Effector CD8-positive, alpha-beta T cell (primary cell): ENCODE measurements around the gene IRAK2.

Source experiments
- DNase-seq: peaks from one replicate; lab custom pipeline; 2025; lab: John Stamatoyannopoulos, UW

The IRAK2 gene

DNA sequence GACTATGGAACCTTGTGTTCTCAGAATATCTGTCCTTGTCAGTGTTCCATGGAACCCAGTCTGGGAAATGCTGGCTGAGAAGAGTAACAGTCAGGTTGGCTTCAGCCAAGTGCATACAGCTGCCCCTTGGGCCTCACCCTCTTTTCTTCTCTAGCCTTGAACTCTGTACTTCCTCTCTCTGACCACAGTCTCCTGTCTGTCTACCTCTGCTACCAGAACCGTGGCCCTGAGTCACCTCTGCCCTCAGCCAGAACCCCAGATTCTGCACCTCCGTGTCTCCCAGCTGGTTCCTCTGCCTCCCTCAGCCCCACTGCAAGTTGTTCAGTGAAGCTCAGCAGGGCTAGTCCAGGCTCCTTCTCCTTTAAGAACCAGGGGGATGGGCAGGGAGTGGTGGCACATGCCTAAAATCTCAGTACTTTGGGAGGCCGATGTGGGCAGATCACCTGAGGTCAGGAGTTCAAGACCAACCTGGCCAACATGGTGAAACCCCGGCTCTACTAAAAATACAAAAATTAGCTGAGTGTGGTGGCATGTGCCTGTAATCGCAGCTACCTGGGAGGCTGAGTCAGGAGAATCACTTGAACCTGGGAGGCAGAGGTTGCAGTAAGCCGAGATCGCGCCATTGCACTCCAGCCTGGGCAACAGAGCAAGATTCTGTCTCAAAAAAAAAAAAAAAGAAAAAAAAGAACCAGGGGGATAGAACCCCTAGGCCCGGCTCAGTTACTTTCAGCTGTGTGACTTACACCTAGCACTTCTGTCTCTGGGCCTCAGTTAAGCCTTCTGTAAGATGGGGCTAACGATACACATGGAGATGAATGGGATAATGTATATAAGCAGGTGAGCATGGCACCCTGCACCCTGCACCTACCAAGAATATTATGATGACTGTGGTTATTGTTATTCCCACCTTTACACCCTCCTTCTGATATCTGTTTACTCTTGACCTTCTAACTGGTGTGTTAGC lies 59.2 kb downstream of the IRAK2 start:
- no peak for DNase-seq

DNA sequence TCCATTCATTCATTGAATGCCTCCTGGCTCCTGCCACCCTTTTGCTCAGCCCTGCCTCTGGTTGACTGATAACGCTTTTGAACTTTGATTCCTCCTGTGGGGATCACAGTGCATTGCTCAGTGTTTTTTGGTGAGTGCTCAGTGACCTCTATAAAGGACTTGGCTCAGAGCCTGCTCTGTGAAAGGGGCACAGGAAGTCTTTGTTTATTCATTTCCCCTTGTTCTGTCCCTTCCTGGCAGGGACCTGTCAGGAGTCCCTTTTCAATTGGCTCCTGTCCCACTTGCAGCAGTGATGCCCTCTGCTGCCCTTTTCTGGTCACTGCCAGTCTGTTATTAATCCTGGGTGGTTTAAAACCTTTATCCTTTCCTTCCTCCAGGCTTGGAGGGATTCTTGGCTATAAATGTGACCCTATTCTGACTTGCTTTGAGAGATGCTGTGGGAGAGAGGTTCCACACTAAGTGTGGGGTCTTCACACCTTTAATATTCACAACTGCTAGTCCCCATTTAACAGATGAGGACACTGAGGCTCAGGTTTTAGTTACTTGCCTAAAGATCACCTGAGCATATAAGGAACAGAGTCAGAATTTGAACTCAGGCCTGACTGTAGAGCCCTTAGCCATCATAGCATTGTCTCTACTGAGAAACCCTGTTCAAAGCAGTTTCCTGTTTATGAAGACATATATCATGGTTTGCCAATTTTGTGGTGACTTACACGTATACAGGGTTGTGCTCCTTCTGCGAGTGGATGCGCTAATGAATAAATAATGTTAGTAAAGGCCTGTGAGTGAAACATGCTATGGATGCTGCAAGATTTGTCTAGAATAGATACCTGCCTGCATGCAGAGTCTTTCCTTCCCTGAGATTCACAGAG lies 60.3 kb downstream of the IRAK2 start:
- peak; percentile 30 for DNase-seq

DNA sequence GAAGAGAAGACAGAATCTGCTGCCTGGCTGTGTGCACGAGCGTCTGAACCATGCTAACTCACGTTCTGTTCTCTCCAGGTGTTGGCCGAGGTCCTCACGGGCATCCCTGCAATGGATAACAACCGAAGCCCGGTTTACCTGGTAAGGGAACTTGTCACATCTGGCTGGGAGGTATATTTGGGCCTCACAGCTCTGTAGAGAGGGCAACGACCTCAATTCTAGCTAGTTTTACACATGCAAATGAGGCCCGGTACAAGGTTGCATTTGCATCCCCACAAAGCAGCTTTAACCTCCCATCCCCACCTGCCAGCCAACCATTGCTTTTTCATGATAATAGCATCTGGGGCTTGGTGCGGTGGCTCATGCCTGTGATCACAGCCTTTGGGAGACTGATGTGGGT lies 61.6 kb downstream of the IRAK2 start:
- DNase-seq: no peak

DNA sequence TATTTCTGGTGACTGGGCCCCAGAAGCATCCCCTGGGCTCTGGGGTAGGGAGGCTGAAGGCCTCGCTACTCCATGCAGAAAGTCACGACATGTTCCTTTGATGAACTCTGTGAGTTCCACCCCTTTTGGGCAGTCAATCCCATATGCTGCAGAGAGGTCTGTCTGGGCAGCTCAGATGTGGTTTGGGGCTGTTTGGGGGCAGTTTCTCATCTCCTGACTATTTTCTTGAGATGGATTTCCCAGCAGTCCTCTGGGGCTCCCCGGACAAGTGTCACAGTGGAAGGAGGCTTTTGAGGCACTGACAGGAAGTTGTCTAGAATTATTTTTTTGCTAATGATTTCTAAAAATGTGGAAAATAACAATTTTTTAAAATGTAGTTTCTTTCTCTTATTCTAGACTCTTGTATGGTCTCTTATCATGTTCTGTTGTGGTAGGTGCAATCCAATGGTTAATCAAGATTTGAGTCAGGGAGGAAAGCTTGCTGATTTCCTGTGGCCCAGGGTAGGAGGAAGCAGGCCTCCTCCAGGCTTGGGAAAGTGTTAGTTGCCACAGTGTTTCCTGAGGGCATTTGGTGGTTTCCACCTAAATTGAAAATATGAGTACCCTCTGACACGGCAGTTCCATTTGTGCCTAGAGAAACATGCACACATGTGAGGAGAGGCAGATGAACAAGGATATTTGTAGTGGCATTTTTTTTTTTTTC lies 63.7 kb downstream of the IRAK2 start:
- DNase-seq: no peak

DNA sequence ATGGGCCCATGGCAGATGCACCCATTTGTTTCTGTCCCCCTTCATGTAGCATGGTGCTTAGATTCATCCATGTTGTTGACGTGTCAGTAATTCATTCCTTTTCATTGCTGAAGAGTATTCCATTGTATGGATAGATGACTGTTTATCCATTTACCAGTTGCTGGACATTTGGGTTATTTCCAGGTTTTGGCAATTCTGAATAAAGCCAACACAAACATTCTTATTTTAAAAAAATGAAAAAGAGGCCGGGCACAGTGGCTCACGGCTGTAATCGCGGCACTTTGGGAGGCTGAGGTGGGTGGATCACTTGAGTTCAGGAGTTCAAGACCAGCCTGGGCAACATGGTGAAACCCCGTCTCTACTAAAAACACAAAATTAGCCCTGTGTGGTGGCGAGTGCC lies 64.9 kb downstream of the IRAK2 start:
- DNase-seq: no peak

DNA sequence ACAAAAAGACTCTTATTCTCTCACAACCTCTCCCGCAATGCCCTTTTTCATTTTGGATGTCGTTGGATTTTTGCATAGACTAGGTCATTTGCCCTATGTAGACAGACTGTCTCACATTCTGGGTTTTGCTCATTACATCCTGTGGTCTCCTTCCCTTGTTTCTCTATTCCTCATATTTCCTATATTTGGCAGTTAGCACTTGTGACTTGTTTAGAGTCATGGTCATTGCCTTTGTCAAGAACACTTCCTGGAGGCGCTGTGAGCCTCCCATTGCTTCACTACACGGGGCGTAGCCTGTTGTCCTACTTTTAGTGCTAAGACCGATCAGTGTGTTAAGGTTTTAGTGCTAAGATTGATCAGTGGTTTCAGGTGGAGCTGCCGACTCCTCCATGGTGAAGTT lies 67.4 kb downstream of the IRAK2 start:
- no peak for DNase-seq

DNA sequence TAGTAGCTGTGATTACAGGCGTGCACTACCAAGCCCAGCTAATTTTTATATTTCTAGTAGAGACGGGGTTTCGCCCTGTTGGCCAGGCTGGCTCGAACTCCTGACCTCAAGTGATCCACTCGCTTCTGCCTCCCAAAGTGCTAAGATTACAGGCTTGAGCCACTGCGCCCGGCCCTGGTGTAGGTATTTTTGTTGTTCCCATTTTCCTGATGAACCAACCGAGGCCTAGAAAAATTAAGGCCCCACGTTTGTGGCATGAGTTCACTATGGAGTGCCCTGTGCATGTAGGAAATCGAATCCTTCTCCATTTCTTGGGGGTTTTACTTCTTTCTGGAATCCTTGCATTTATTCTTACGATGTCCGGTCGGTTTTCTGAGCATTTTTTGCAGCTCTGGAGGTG lies 69.3 kb downstream of the IRAK2 start:
- no peak for DNase-seq

DNA sequence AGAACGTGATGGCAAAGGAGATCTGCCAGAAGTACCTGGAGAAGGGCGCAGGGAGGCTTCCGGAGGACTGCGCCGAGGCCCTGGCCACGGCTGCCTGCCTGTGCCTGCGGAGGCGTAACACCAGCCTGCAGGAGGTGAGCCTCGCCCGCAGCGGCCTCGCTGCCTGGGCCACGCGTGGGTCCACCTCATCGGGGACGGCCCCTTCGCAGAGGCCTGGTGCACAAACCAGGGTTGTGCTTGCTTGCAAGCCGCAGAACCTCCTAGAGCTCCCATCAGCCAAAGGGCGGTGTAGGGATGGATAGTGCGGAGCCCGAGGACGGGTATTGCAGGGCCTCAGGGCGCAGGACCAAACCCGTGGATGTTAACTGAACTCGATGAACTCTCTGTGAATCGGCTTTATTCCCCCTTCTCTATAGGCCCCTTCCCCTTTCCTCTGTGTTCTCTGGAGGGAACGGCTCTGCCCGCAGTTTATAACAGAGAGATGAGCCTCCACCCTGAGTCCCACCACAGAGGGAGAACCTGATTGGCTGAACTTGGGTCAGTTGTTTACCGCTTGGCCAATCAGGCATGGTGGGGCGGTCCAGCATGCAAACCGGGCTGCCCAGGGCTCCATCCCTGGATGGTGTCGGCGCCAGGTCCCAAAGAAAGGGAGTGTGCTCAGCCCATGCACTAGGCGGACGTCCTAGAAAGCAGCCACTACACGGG lies 70.0 kb downstream of the IRAK2 start:
- DNase-seq: no peak

DNA sequence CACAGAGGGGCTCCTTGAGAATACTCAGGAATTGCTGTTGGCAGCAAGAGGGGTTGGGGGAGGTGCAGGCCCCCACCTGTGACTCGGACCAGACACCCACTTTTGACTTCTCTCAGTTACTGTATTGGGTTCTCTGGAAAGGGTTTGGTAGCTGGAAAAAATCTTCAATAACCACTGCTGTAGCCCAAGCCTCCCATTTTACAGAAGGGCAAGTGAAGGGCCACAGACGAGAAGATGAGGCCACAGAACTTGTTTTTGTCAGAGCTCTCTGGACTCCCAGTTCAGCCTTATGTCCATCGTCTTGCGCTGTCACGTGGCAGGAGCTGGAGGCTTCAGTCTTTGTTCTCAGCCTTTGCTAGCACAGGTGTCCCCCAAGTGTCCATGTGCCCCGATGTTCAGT lies 70.8 kb downstream of the IRAK2 start:
- DNase-seq: no peak

DNA sequence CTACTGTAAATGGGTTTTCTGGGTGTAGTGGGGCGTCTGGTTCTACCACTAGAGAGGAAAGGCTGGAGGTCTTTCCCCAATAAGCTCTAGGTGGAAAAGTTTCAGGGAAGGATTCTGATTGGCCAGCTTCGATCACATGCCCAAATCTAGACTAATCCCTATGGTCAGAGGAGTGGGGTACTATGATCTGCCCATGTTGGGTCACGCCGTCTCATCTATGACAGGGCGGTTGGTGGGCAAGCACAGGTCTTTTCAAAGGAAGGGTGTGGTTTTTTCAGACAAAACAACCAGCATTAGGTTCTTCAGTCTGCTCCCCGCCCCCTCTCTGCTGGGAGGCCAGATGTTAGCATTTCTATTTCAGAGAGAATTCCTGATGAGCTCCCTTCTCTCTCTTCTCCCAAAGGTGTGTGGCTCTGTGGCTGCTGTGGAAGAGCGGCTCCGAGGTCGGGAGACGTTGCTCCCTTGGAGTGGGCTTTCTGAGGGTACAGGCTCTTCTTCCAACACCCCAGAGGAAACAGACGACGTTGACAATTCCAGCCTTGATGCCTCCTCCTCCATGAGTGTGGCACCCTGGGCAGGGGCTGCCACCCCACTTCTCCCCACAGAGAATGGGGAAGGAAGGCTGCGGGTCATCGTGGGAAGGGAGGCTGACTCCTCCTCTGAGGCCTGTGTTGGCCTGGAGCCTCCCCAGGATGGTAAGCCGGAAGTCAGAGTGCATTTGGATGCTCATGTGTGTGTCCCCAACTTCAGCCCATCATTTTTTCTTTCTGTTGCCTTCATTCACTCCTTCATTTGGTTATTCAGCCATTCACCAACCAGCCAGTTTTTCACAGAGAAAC lies 73.8 kb downstream of the IRAK2 start:
- DNase-seq: no peak

DNA sequence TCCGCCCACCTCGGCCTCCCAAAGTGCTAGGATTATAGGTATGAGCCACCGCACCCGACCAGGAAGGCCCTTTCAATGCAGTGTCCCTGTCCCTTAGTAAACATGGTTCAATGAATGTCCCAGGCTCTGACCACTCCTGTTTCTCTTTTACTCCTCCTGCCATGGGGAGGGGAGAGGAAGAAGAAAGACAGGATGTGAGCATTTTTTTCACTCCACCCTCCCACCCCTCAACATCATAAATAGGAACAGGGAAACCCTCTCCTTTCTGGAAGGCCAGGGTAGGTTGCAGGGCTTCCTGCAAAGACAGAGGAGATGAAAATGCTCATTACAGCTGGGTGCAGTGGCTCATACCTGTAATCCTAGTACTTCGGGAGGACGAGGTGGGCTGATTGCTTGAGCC lies 76.1 kb downstream of the IRAK2 start:
- no peak for DNase-seq

DNA sequence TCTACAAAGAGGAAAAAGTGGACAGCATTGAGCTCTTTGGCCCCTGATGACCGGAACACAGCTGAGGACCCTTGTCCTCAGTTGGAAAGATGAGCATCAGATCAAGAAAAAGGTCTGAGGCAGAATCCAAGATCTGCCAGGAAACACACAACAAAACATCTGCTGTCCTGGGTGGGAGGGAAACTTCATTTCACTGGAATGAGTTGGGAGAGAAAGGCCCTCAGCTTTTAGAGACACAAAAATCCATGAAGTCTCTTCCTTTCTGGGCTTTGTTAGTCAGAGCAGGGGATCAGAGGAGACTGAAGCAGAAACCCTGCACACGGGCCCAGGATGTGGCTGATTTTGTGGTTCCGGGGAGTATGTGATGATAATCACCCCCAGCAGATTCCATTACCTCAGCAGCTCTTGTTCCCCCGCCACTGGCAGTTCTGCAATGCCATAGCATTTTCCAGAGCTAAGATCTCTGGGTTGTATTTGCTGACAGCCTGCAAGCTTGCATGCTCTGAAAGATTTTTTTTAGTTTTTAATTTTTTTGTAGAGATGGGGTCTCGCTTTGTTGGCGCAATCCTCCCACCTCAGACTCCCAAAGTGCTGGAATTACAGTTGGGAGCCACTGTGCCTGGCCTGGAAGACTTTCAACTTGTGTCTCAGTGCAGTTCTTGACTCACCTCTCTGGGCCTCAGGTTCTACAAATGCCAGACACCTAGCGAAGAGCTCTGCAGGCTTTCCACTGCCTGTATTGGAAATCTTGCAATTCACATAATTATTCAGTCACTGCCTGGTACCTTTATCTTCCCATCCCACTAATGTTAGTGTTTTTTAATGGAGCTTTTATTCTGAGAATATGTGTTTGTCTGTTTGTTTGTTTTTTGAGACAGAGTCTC lies 77.7 kb downstream of the IRAK2 start:
- DNase-seq: peak; percentile 45

DNA sequence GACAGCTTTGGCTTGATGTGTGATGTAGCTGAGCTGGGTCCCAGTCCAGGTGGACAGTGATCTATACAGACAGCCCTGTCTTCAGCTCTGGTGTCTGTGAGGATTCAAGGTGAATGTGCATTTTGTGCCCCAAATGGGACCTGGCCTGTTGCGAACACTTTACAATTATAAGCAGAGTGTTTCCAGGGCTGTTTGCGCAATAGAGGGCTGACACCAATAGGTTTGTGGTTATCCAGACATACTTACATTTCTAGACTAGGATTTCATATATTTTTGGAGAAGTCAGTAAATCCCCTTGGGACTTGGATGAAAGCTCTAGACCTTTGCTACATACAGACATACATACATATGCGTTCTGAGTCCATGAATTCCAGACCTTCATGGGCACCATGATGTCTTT lies 79.3 kb downstream of the IRAK2 start:
- DNase-seq: no peak

DNA sequence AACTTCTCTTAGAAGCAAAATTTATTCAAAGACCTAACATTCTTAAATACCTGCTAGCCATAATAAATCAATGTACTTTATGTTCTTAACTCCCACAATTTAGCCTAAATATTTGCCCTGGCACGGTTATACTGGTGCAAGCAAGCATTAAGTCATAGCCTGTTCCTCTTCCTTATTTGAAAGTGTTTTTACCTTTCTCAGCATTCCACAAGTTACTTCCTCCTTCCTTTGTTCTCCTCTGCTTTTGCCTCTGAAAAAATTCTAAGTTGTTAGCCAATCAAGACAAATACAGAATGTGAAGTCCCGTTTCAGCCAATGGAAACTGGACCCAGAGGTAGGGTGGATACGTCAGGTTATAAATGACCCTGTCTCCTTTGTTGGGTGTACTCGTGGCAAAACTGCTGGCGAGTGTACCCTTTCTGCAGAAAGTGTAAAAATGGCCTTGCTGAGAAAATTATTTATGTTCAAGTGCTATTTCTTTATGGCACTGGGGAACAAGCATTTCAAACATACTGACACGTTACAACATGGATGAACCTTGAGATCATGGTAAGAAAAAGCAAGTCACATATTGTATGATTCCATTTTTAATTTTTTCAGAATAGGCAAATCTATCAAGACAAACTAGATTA lies 80.5 kb downstream of the IRAK2 start:
- no peak for DNase-seq

DNA sequence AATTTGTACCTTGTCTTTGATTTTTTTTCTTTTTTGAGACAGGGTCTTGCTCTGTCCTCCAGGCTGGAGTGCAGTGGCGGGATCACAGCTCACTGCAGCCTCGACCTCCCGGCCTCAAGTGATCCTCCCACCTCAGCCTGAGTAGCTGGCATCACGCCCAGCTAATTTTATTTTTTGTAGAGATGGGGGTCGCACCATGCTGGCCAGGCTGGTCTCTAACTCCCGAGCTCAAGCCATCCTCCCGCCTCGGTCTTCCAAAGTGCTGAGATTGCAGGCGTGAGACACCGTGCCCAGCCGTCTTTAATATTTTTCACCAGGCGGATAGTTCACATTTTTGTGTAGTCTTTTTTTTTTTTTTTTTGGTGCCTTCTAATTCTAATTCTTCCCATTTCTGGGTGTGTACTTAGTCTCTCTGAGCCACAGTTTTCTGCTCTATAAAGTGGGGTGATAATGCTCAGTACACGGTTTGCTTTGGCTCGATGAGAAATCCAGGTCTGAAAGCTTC lies 83.0 kb downstream of the IRAK2 start:
- no peak for DNase-seq

DNA sequence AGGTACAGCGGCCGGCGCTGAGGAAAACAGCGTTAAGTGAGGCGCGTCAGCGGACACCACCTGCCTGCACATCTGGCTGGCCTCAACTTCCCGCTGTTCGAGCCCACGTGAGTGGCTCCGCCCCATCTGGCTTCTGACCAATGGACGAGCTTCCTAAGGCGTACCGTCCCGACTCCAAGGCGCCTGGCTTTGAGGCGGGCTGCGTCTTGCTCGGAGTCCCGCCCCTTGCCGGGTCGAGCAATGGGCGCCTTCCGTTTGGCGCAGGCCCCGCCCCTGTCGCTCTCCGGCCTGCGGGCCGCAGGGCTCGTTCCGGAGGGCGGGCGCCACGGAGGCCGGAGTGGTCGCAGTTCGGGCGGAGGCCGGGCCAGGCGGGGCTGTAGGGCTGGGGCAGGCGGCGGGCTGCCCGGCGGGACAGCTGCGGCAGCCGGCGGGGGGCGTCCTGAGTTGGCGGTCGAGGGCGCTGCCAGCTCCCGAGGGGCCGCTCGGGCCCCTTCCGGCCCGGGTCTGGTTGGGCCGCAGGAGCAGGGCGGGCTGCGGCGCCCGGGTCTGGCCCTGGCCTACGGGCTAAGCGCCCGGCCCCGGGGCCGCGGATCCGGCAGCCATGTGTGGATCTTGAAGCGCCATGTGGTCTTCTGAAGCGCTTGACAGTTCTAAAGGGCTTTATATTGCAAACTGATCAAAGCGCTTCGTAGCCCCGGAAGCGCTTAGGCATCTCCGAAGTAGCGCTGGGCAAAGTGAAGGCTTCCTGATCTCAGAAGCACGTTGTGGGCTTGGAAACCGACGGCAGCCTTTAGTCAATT lies 83.7 kb downstream of the IRAK2 start, which contains the start of gene TATDN2:
TSS of gene TATDN2 (plus strand) at position 276 of the 800 bp plus-strand sequence. CDS start 742 bp downstream, outside the sequence.
- peak; percentile 89 for DNase-seq

DNA sequence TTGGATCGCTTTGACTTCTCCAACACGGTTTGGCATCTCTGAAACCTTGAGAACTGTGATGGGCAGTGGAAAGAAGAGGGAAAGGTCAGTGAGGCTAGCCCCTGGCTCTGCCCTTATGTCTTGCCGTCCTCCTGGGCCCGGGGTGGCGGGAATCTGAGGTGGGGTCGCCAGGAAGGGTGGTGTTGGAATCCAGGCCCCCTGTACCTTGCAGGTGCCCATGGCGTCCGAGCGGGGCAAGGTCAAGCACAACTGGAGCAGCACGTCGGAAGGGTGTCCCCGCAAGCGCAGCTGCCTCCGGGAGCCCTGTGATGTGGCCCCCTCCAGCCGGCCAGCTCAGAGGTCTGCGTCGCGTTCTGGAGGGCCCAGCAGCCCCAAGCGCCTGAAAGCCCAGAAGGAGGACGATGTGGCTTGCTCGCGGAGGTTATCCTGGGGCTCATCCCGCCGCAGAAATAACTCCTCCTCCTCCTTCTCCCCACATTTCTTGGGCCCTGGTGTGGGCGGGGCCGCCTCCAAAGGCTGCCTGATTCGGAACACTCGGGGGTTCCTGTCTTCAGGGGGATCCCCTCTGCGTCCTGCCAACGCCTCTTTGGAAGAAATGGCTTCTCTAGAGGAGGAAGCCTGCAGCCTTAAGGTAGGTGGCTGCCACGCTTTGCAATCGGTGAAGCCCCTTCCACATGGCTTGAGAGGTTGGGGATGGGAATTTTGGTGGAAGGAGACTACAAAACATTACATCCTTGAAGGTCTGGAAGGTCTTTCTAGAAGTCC lies 84.4 kb downstream of the IRAK2 start:
- peak; percentile 37 for DNase-seq
